ENCODE measurements around the gene SAE1. TPM values are rescaled to one million over a fixed set of nuclear protein-coding genes. Genes with fewer than 3 reads are reported as not detected.

The SAE1 gene
- total and polyA plus RNA-seq, 10 of the 15 experiments (the other 5 are each of a cell fraction or from before 2014, with no cell fraction given): 62.0 to 246 (median 148) TPM

GRCh38 chr19:47113850-47114651 lies 16.6 kb upstream of the SAE1 start (continued):
- peak; percentile 33; the same call in 1 of the 2 replicates for TF ChIP-seq ZBTB40 (IDR thresholded peaks at IDR 0.05; ENCODE audit: borderline replicate concordance)
- no peak for TF ChIP-seq CHD1 (IDR thresholded peaks at IDR 0.05; ENCODE audit: low read depth, low read length)
- 0 out of 2 replicates have a peak, but pooled peaks have one; percentile 35 for TF ChIP-seq MXI1 (IDR thresholded peaks at IDR 0.05; ENCODE audit: low read depth, low read length)
- TF ChIP-seq RAD51 (IDR thresholded peaks at IDR 0.05): no peak
- TF ChIP-seq, protein P1, sequence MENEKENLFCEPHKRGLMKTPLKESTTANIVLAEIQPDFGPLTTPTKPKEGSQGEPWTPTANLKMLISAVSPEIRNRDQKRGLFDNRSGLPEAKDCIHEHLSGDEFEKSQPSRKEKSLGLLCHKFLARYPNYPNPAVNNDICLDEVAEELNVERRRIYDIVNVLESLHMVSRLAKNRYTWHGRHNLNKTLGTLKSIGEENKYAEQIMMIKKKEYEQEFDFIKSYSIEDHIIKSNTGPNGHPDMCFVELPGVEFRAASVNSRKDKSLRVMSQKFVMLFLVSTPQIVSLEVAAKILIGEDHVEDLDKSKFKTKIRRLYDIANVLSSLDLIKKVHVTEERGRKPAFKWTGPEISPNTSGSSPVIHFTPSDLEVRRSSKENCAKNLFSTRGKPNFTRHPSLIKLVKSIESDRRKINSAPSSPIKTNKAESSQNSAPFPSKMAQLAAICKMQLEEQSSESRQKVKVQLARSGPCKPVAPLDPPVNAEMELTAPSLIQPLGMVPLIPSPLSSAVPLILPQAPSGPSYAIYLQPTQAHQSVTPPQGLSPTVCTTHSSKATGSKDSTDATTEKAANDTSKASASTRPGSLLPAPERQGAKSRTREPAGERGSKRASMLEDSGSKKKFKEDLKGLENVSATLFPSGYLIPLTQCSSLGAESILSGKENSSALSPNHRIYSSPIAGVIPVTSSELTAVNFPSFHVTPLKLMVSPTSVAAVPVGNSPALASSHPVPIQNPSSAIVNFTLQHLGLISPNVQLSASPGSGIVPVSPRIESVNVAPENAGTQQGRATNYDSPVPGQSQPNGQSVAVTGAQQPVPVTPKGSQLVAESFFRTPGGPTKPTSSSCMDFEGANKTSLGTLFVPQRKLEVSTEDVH (IDR thresholded peaks at IDR 0.05; ENCODE audit: low read depth, partially characterized antibody): no peak
- TF ChIP-seq HDAC2 (IDR thresholded peaks at IDR 0.05): no peak
- TF ChIP-seq DPF2 (IDR thresholded peaks at IDR 0.05): 0 out of 2 replicates have a peak, but pooled peaks have one; percentile 18
- 0 out of 2 replicates have a peak, but pooled peaks have one; percentile 17 for TF ChIP-seq MTA3 (IDR thresholded peaks at IDR 0.05; ENCODE audit: borderline replicate concordance, low read length)
- no peak for TF ChIP-seq SPI1 (IDR thresholded peaks at IDR 0.05; ENCODE audit: borderline replicate concordance, insufficient read depth, low read depth, low read length)
- TF ChIP-seq IKZF2 (IDR thresholded peaks at IDR 0.05): no peak
- no peak for TF ChIP-seq SP1 (IDR thresholded peaks at IDR 0.05; ENCODE audit: low read depth, low read length)
- TF ChIP-seq ASH2L (IDR thresholded peaks at IDR 0.05; ENCODE audit: borderline replicate concordance, low read depth): no peak

Data from GM12878 (cell line).